Measurements from ENCODE around the gene GOLGA8A.

GRCh38 chr15:34442891-34443290 lies 5.3 kb upstream of the GOLGA8A start:
- TF ChIP-seq POLR2A (IDR thresholded peaks at IDR 0.05): no peak
- TF ChIP-seq CTCF (IDR thresholded peaks at IDR 0.05): no peak
